HUDEP-2 (cell line): ENCODE measurements around the gene OSCP1.
A peak's percentile ranks its signal among the peaks of the same experiment; 100 is the strongest.

Experiments used
- DNase-seq, 76 experiments: peaks; one replicate each; lab custom pipeline; 2025; ENCODE audit not compliant: unreplicated experiment in 76 of 76; lab: John Stamatoyannopoulos, UW

Gene OSCP1

GRCh38 chr1:36386265-36387140, 63.7 kb downstream of the OSCP1 start:
- DNase-seq = peak; percentile 62 to 97 (median 92)

GRCh38 chr1:36385410-36386264, 64.6 kb downstream of the OSCP1 start, which contains the start of gene STK40:
TSS of gene STK40 (minus strand) at chr1:36385924. CDS start at chr1:36361332, 24,592 bp downstream.
- DNase-seq = peak in 74 of 76 experiments; percentile 62 to 99 (median 97)

DNA sequence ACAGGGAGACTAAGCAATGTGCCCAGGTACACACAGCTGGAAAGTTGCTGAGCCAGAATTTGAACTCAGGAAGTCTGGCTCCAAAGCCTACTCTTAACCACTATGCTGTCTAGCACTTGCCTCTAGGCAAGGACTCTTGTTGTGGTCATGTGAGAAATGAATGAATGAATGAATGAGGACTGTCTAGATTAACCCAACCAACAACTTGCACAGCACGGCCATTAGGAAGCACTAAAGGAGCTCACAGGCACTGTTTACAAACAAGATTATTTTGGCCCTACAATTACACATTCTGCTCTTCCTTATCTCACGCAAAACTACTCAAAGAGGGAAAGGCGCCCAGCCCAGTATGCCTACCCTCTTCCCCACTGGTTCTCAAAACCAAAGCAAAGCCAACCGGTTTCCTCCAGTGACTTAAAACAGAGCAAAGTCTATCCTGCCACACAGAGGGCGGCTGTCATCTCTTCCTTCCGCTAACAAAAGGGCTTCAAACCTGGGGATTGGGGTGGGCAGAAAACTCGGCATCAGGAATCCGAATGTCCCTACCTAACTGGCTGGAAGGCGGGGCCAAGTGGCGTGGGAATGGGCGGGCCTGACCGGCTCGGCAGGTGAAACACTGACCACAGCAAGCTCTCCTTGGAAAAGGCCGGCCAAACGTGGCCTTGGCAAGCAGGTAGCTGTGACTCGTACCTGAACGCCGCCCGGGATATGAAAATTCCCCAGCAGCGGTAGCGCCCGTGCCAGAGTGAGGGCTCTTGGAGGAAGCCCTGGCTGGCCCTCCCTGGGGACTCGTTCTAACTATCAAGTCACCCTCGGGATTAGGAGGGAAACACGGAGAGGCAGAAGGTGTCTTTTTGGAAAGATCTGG, 65.5 kb downstream of the OSCP1 start:
- peak in 16 of 76 experiments; percentile 11 to 55 (median 24) for DNase-seq

DNA sequence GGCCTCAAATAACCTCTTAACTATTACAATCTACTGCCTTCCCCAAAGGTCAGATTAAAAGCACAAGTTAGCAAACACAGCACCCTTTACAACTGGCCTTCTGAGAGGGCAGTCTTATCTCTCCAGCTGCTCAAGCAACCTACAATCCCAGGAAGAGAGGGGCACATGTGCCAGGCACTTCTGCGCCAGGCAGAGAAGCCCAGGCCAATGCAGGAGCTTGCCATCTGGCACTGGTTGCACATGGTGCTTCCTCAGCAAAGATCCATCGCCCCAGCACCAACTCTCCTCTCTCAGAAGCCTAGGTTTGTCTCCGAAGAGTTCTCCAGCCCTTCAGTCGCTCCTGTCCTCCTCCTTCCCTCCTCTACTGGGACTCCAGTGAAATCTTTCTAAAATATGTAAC, 67.0 kb downstream of the OSCP1 start:
- DNase-seq = no peak

DNA sequence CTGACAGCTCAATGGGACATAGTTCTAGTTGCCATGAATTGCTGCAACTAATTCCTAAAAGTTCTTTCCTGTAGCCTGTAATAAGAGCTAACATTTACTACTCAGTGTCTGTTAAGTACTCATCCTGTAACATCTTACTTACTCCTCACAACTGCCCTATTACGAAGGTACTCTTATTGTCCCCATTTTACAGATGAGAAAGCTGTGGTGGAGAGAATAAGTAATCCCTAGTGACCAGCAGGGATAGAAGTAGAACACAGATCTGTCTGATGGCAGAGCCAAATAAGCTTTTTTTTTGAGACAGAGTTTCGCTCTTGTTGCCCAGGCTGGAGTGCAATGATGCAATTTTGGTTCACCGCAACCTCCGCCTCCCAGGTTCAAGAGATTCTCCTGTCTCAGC, 67.6 kb downstream of the OSCP1 start:
- no peak for DNase-seq

DNA sequence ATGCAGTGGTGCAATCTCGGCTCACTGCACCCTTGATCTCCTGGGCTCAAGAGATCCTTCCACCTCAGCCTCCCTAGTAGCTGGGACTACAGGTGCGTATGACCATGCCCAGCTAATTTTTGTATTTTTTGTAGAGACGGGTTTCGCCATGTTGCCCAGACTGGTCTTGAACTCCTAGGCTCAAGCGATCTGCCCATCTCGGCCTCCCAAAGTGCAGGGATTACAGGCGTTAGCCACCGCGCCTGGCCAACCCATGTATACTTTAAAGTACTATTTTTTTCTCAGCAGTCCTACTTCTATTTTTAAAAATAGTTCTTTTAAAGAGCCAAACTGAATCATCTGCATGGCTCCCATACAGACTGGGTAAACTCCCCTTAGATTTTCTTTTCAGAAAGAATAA, 68.0 kb downstream of the OSCP1 start:
- DNase-seq = no peak

GRCh38 chr1:36381405-36381804, 68.8 kb downstream of the OSCP1 start:
- DNase-seq = no peak

DNA sequence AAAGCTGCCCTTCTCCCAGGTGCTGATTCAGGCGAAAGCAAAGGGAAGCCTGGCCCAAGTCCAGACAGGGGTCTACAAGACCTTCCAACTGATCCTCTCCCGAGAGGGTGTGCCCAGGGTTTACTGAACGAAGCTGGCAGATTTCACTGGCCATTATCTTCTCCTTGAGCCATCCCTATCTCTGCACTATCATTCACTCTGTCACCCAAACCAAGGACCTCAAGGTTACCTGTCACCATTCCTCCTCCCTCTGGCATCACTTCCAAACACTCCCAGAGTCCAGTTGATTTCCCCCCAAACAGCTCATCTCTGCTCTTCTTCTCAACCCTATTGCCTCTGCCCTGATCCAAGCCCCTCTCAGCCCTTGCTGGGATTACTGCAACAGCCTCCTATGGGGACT, 69.5 kb downstream of the OSCP1 start:
- DNase-seq = no peak

DNA sequence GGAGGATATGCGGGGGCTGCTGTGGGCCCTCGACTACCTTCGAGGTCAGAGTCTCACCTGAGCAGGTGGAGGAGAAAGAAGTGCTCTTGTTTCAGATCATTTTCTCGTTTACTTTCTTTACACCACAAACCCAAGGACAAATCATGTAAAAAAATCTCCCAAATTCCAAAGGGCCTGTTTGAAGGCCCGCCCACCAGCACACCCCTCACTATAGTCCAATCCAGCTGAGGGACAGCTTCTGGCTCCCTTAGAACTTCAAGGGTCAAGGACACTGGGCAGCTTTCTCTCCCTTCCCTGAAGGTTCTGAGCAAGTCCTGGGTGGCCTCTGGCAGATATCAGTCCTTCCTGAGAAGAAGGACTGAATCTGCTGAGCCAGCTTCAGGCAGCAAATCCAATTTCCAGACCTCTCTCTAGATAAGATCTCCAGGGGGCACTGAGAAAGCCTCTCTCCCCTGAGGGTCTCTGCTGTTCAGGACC, 70.1 kb downstream of the OSCP1 start:
- no peak for DNase-seq

DNA sequence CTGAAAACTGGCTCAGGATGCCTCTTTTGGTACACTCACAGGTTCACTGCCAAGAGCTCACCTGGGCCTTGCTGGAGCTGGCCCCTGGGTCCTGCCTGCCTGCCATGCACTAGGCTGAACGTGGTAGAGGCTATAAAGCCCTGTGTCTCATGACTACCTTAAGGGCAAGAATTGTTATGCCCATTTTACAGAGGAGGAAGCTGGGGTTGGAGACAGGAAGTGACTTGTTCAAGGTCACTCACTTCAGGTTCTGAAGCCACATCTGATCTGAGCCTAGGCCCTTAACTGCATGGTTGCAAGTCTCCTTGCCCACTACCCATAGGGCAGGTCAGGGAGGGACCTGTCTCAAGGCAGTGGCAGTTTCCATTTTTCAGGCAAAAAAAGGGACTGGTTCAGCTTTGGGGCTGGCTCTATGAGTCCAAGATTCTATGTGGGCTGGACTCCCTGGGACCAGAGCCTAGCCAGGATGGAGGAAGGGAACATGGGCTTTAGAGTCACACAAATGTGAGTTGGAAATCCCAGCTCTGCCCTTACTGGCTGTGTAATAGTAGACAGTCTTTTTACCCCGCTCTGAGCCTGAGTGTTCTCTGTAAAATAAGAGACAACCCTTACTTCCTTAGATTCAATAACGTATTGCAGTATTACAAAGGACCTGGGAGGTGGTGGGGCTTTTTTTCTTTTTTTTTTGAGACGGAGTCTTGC, 72.3 kb downstream of the OSCP1 start:
- DNase-seq = no peak

DNA sequence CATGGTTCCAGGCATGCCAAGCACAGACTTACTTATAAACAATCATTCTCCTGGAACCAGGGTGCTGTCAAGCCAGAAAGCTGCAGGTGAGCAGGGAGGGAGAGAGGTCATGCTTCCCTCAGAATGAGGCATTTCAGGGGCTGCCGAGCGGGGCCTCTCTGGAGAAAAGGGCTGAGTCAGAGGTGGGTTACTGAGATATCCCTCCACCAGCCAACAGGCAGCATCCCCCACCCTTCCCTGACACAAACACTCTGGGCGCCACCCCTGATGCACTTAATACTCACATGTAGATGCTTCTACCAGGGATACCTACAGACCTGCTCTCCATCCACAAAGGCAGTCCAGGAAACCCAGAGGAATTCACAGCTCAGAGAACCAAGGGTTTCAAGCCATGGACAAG, 77.6 kb downstream of the OSCP1 start:
- peak in 12 of 76 experiments; percentile 7 to 36 (median 22) for DNase-seq

DNA sequence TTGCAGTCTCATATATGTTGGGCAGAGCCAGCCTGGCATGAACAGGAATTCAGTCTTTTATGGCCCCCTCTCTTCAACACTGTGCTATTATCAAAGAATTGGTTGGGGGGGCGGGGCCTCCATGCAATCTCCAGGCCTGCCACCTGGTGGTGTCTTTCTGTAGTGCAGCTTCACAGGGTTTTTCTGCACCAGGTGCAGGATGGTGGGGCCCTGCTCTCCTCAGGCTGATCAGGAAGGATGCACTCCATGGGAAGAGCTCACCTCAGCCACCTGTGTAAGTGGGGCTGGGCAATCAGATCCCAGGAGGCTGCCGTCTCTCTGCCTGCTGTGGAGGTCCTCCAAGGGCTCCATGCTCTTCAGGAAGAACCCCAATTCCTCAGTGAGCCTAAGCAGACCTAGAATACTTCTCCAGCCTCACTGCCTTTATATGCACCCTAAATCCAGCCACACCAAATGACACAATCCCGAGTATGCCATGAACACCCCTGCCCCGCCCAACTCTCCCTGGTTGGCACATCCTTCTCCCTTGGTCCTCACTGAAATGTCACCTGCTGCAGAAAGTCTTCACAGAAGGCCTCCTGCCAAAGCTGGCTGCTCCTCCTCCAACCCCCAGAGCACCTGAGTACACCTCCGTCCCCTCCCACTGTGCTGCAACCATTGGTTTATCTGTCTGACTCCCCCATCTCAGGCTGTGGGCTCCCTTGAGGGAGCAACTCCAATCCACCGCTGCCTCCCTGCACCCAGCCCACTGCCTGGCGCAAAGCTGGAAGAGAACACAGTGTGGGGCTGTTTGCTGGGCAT, 81.0 kb downstream of the OSCP1 start:
- DNase-seq = peak in 63 of 76 experiments; percentile 10 to 82 (median 55)
